RWPE2 (cell line): ENCODE results near the gene IGF2.

Source experiments
- ATAC-seq: fragments of 200-7000 bp; cut with Tn5 transposase; 3 replicates; pipeline ENCODE4 v1.9.1; 2021; ENCODE audit warnings: low read depth
- DNase-seq: peaks from one replicate; pipeline ENCODE4 v3.0.0-alpha.2; 2020; ENCODE audit warnings: low spot score
- H3K27ac ChIP-seq: fragments of 450-650 bp; 2 replicates; pipeline ENCODE4 v1.5.1; 2017; ENCODE audit warnings: mild to moderate bottlenecking; ENCODE audit not compliant: poor library complexity, severe bottlenecking
- H3K27me3 ChIP-seq: fragments of 250-450 bp; sonication (Bioruptor Pico); 2 replicates; pipeline ENCODE4 v1.5.1; 2021; ENCODE audit warnings: mild to moderate bottlenecking, moderate library complexity; ENCODE audit not compliant: insufficient read depth, poor library complexity, severe bottlenecking
- H3K36me3 ChIP-seq: fragments of 250-450 bp; sonication (Bioruptor Pico); 2 replicates; pipeline ENCODE4 v1.5.1; 2020; ENCODE audit warnings: low read depth, mild to moderate bottlenecking, moderate library complexity
- H3K4me1 ChIP-seq: fragments of 250-450 bp; sonication (Bioruptor Pico); 2 replicates; pipeline ENCODE4 v1.5.1; 2021; ENCODE audit warnings: mild to moderate bottlenecking, moderate library complexity; ENCODE audit not compliant: insufficient read depth, poor library complexity, severe bottlenecking
- H3K4me3 ChIP-seq: fragments of 250-450 bp; sonication (Bioruptor Pico); 2 replicates; pipeline ENCODE4 v1.5.1; 2021; ENCODE audit warnings: mild to moderate bottlenecking, moderate library complexity; ENCODE audit not compliant: severe bottlenecking
- H3K9me3 ChIP-seq: fragments of 250-450 bp; sonication (Bioruptor Pico); 2 replicates; pipeline ENCODE4 v1.5.1; 2021; ENCODE audit warnings: mild to moderate bottlenecking, moderate library complexity; ENCODE audit not compliant: severe bottlenecking
- TF ChIP-seq, protein P1 (sequence below): fragments of 450-650 bp; IDR thresholded peaks from one replicate; pipeline ENCODE4 v1.5.1; 2017; ENCODE audit warnings: mild to moderate bottlenecking, moderate library complexity; ENCODE audit not compliant: poor library complexity, severe bottlenecking

IGF2 gene

DNA sequence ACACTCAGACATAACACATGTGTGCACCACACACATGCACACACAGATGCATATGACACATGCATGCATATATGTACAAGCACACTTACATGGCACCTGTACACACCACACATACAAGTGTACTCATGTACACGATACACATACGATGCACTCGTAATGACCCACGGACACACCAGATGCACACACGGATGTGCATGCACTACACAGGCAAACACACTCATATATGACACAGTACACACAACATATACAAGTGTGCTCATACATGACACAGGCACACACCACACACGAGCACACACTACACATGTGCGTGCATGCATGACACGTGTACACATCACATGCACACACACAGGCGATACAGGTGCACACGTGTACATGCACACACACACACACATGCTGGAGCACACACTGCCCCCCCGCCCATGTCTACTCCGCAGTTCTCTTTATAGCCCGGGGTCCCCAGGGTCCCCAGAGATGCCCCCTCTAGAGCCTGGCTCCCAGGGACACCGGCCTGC lies 37.3 kb upstream of the IGF2 start:
- ATAC-seq, result no peak
- DNase-seq, result no peak
- peak overlapping the region; percentile 98 for H3K27ac ChIP-seq
- peaks cover 43% of the 10 kb centered on the region for H3K4me1 ChIP-seq
- no peaks in the 10 kb centered on the region for H3K36me3 ChIP-seq
- H3K9me3 ChIP-seq, result no peaks in the 10 kb centered on the region
- no peaks in the 10 kb centered on the region for H3K27me3 ChIP-seq
- H3K4me3 ChIP-seq, result no peak overlapping the region
- TF ChIP-seq, protein P1, sequence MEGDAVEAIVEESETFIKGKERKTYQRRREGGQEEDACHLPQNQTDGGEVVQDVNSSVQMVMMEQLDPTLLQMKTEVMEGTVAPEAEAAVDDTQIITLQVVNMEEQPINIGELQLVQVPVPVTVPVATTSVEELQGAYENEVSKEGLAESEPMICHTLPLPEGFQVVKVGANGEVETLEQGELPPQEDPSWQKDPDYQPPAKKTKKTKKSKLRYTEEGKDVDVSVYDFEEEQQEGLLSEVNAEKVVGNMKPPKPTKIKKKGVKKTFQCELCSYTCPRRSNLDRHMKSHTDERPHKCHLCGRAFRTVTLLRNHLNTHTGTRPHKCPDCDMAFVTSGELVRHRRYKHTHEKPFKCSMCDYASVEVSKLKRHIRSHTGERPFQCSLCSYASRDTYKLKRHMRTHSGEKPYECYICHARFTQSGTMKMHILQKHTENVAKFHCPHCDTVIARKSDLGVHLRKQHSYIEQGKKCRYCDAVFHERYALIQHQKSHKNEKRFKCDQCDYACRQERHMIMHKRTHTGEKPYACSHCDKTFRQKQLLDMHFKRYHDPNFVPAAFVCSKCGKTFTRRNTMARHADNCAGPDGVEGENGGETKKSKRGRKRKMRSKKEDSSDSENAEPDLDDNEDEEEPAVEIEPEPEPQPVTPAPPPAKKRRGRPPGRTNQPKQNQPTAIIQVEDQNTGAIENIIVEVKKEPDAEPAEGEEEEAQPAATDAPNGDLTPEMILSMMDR, result no peak

GRCh38 chr11:2175659-2176058 lies 36.5 kb upstream of the IGF2 start:
- peak; percentile 31 for ATAC-seq
- no peak overlapping the region for H3K4me3 ChIP-seq
- H3K27ac ChIP-seq, result peak overlapping the region; percentile 98
- H3K36me3 ChIP-seq, result no peaks in the 10 kb centered on the region
- TF ChIP-seq, protein P1, result no peak
- DNase-seq, result no peak
- no peaks in the 10 kb centered on the region for H3K27me3 ChIP-seq
- H3K4me1 ChIP-seq, result peaks cover 35% of the 10 kb centered on the region
- H3K9me3 ChIP-seq, result no peaks in the 10 kb centered on the region

- H3K36me3 ChIP-seq, result no peaks in the 10 kb centered on the region
- no peaks in the 10 kb centered on the region for H3K9me3 ChIP-seq
- no peaks in the 10 kb centered on the region for H3K27me3 ChIP-seq
- TF ChIP-seq, protein P1, result no peak
- DNase-seq (no peak), ATAC-seq (no peak)
- H3K4me3 ChIP-seq, result no peak overlapping the region
- peaks cover 22% of the 10 kb centered on the region for H3K4me1 ChIP-seq
- no peak overlapping the region for H3K27ac ChIP-seq
Measured at GRCh38 chr11:2174361-2174760, 35.2 kb upstream of the IGF2 start.

DNA sequence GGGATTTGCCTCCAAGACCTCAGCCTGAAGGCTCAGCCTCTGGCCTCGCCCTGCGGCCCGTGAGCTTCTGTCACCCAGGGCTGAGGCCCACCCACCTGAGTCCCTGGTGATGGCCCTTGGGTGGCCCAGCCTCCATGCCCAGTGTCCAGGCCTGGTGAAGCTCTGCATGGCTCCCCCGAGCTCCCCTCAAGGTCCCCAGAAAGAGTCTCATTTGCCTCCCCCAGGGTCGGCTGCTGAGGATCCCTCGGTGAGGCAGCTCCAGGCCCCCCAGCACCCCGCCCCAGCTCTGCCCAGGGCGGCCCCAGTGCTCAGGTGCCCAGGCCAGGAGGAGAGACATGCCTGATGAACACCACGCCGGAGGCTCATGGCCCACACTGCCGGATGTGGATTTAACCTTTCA lies 34.6 kb upstream of the IGF2 start:
- ATAC-seq, result no peak
- H3K9me3 ChIP-seq, result no peaks in the 10 kb centered on the region
- DNase-seq, result no peak
- no peak overlapping the region for H3K4me3 ChIP-seq
- H3K36me3 ChIP-seq, result no peaks in the 10 kb centered on the region
- peaks cover 16% of the 10 kb centered on the region for H3K4me1 ChIP-seq
- H3K27me3 ChIP-seq, result no peaks in the 10 kb centered on the region
- TF ChIP-seq, protein P1, result no peak
- H3K27ac ChIP-seq, result no peak overlapping the region

DNA sequence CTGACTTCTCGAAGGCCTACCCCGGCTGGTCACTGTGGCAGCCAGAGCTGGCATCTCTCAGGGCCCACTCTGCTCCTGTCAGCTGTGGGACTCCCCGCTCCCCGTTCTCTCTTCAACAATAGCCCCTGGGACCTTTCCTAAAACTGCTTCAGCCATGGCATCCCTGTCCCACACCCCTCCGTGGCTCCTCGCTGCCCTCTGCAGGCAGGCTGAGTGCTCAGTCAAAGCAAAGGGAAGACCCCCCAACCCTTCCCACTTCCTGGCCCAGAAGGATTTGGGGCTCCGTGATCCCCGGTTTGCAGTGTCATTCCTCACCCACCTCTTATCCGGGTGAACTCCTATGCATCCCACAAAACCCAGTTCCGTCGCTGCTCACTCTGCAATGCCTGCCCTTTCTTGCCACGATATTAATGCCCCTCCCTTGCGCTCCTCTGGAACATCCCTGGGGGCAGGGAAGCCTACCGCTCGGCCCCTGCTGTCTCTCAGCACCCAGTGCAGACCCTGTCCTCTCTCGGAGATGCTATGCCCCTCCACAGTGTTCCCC lies 34.0 kb upstream of the IGF2 start:
- TF ChIP-seq, protein P1, result peak; percentile 23
- Histone ChIP-seq H3K36me3 (no peaks in the 10 kb centered on the region), H3K4me3 (no peak overlapping the region), H3K4me1 (peaks cover 11% of the 10 kb centered on the region), H3K27me3 (no peaks in the 10 kb centered on the region), H3K9me3 (no peaks in the 10 kb centered on the region), H3K27ac (no peak overlapping the region)
- ATAC-seq, result no peak
- DNase-seq, result no peak
